ENCODE data around the gene MAPK11.

MAPK11 gene

GRCh38 chr22:50218996-50219727 lies 51.0 kb downstream of the MAPK11 start:
- Histone ChIP-seq H3K27ac (ENCODE audit: low read length) (no peak overlapping the region), H3K9me3 (ENCODE audit: control insufficient read depth, low read depth, low read length) (no peaks in the 10 kb centered on the region), H3K9ac (ENCODE audit: low read length) (no peak overlapping the region), H3K27me3 (ENCODE audit: control insufficient read depth, insufficient read depth, low read length) (no peaks in the 10 kb centered on the region), H3K36me3 (ENCODE audit: control insufficient read depth, low read depth, low read length) (peaks cover 54% of the 10 kb centered on the region), H3K4me1 (ENCODE audit: control insufficient read depth, low read depth, low read length) (no peaks in the 10 kb centered on the region), H3K4me3 (ENCODE audit: low read length) (no peak overlapping the region)

GRCh38 chr22:50218153-50218995 lies 51.8 kb downstream of the MAPK11 start:
- Histone ChIP-seq H3K4me3 (ENCODE audit: low read length) (no peak overlapping the region), H3K27ac (ENCODE audit: low read length) (no peak overlapping the region), H3K9me3 (ENCODE audit: control insufficient read depth, low read depth, low read length) (no peaks in the 10 kb centered on the region), H3K27me3 (ENCODE audit: control insufficient read depth, insufficient read depth, low read length) (no peaks in the 10 kb centered on the region), H3K9ac (ENCODE audit: low read length) (no peak overlapping the region), H3K36me3 (ENCODE audit: control insufficient read depth, low read depth, low read length) (peaks cover 49% of the 10 kb centered on the region), H3K4me1 (ENCODE audit: control insufficient read depth, low read depth, low read length) (no peaks in the 10 kb centered on the region)

- Histone ChIP-seq H3K4me1 (ENCODE audit: control insufficient read depth, low read depth, low read length) (no peaks in the 10 kb centered on the region), H3K27me3 (ENCODE audit: control insufficient read depth, insufficient read depth, low read length) (no peaks in the 10 kb centered on the region), H3K9me3 (ENCODE audit: control insufficient read depth, low read depth, low read length) (no peaks in the 10 kb centered on the region), H3K36me3 (ENCODE audit: control insufficient read depth, low read depth, low read length) (peaks cover 51% of the 10 kb centered on the region), H3K4me3 (ENCODE audit: low read length) (no peak overlapping the region), H3K9ac (ENCODE audit: low read length) (no peak overlapping the region), H3K27ac (ENCODE audit: low read length) (no peak overlapping the region)
Observed at GRCh38 chr22:50217543-50218152, 52.5 kb downstream of the MAPK11 start.

- no peak overlapping the region for H3K9ac ChIP-seq (ENCODE audit: low read length)
- peaks cover 48% of the 10 kb centered on the region for H3K36me3 ChIP-seq (ENCODE audit: control insufficient read depth, low read depth, low read length)
- no peak overlapping the region for H3K27ac ChIP-seq (ENCODE audit: low read length)
- no peaks in the 10 kb centered on the region for H3K4me1 ChIP-seq (ENCODE audit: control insufficient read depth, low read depth, low read length)
- H3K27me3 ChIP-seq (ENCODE audit: control insufficient read depth, insufficient read depth, low read length): no peaks in the 10 kb centered on the region
- H3K9me3 ChIP-seq (ENCODE audit: control insufficient read depth, low read depth, low read length): no peaks in the 10 kb centered on the region
- no peak overlapping the region for H3K4me3 ChIP-seq (ENCODE audit: low read length)
Observed at GRCh38 chr22:50216684-50217520, 53.3 kb downstream of the MAPK11 start.

GRCh38 chr22:50216055-50216683 lies 54.0 kb downstream of the MAPK11 start:
- Histone ChIP-seq H3K4me3 (ENCODE audit: low read length) (no peak overlapping the region), H3K9me3 (ENCODE audit: control insufficient read depth, low read depth, low read length) (no peaks in the 10 kb centered on the region), H3K4me1 (ENCODE audit: control insufficient read depth, low read depth, low read length) (no peaks in the 10 kb centered on the region), H3K27me3 (ENCODE audit: control insufficient read depth, insufficient read depth, low read length) (no peaks in the 10 kb centered on the region), H3K27ac (ENCODE audit: low read length) (no peak overlapping the region), H3K36me3 (ENCODE audit: control insufficient read depth, low read depth, low read length) (peaks cover 51% of the 10 kb centered on the region), H3K9ac (ENCODE audit: low read length) (no peak overlapping the region)

- Histone ChIP-seq H3K4me3 (ENCODE audit: low read length) (no peak overlapping the region), H3K27me3 (ENCODE audit: control insufficient read depth, insufficient read depth, low read length) (no peaks in the 10 kb centered on the region), H3K27ac (ENCODE audit: low read length) (no peak overlapping the region), H3K9me3 (ENCODE audit: control insufficient read depth, low read depth, low read length) (no peaks in the 10 kb centered on the region), H3K4me1 (ENCODE audit: control insufficient read depth, low read depth, low read length) (no peaks in the 10 kb centered on the region), H3K9ac (ENCODE audit: low read length) (no peak overlapping the region), H3K36me3 (ENCODE audit: control insufficient read depth, low read depth, low read length) (peaks cover 49% of the 10 kb centered on the region)
Observed at GRCh38 chr22:50215297-50216054, 54.7 kb downstream of the MAPK11 start.
